CD1c-positive myeloid dendritic cell (primary cell): ENCODE measurements around the gene PTPRR.

ENCODE experiments used
- DNase-seq: peaks from one replicate; pipeline ENCODE4 v3.0.0-alpha.2; 2016; ENCODE audit errors: extremely low spot score

Gene PTPRR, protein sequence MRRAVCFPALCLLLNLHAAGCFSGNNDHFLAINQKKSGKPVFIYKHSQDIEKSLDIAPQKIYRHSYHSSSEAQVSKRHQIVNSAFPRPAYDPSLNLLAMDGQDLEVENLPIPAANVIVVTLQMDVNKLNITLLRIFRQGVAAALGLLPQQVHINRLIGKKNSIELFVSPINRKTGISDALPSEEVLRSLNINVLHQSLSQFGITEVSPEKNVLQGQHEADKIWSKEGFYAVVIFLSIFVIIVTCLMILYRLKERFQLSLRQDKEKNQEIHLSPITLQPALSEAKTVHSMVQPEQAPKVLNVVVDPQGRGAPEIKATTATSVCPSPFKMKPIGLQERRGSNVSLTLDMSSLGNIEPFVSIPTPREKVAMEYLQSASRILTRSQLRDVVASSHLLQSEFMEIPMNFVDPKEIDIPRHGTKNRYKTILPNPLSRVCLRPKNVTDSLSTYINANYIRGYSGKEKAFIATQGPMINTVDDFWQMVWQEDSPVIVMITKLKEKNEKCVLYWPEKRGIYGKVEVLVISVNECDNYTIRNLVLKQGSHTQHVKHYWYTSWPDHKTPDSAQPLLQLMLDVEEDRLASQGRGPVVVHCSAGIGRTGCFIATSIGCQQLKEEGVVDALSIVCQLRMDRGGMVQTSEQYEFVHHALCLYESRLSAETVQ

DNA sequence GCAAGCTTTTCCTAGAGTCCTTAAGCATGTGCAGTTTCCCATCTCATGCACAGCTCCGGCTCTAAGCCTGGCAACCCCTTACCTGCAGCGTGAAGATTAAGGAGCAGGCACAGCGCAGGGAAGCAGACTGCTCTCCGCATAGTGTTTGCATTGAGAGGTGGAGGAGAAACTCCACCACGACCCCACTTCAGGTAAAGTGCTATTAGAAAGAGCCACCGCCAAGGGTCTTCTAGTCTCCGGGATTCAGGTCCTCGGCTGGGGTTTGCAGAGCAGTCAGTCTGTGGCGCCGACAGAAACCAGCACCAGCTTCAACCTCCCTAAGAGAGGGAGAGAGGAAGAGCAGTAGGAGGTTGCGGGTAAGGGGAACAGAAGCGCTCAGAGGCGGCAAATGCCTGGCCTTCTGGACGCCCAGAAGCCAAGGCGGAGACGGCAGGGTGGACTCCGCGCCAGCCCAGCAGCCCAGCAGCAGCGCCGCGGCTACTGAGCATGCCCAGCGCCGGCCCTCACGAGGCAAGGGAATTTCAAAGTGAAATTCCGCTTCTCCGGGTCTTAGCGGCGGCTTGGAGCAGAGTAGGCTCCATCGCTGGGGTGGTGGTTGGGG, at the start of gene PTPRR:
Gene PTPRR (minus strand): TSS at position 488 of the 601 bp plus-strand sequence. CDS start 348 bp downstream, at position 140.
- DNase-seq = no peak

DNA sequence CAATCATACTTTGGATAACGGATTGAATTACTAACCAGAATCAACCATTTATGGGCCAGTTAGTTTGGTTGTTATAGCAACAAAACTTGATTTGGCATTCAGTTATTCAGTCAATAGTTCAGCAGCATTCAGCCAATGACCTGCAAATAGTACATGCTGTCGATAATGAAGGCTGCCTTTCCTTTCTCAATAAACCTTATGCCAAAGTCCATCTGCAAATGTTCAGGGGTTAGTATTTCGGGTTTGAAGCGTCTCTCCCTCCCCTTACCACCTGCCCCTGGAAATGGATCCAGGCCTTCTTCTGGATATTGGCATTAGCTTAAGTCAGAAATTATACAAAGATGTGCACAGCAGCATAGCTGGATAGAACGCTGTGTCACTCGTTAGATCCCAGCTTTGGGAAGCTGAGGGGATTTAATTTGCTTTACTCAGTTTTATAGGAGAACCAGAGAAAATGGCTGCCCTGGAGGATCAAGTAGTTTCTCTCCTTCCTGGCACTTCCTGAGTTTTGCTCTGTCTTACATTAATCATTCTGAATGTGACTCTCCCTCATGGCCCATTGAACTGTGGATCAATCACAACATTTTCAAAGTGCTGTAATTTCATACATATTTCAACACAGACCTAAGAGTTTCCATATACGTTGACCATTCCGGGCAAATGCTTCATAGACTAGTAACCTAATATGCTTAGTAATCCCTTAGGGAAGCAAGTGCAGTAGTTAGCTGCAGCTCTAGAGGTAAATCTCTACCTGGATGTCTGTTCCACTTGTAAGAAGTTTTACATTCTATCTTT, 46.7 kb upstream of the PTPRR start:
- DNase-seq = no peak

DNA sequence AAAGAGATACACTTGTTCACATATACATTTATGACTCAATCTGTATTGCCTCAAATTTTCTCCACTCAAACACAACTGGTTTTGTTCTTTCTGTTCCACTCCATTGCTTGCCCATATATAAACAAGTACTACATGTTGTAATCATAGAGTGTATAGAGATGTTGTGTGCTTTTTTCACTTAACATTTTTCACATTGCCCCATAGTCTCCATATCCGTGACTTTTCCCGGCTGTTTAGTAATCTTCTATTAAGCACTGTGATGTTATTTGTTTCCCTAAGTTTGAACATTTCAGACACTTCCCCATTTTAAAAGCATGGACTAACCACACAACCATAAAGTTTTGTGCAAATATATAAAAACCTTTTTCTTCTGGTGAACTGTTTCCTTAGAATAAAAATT, 45.5 kb upstream of the PTPRR start:
- DNase-seq = no peak

DNA sequence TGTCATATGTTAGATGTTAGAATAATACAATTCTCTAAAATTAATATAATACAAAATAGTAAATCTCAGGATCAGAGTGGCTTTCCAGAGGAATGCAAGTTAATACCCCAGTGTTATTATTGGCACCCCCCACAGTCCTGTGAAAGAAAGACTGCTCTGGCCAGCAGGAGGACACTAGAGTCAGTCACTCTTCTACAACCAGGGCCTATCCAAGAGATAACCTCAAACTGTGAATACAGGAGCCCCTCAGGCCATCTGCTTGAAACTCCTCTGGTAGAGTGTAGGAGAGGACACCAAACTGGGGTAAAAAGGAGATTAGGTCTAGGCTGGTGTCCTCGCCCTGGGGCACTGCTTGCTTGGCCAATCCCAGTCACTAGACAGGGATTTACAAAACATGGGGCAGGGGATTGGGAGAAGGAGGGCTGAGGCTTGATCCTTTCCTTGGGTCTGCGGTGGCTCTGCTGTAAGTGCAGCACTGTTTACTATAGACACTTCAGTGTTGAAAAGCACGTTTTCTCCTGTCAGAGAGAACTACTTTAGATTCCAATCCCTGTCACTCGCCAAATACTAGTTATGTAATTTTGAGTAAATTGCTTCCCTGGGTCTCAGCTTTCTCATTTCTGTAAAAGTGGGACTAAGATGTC, 44.5 kb upstream of the PTPRR start:
- DNase-seq = no peak

DNA sequence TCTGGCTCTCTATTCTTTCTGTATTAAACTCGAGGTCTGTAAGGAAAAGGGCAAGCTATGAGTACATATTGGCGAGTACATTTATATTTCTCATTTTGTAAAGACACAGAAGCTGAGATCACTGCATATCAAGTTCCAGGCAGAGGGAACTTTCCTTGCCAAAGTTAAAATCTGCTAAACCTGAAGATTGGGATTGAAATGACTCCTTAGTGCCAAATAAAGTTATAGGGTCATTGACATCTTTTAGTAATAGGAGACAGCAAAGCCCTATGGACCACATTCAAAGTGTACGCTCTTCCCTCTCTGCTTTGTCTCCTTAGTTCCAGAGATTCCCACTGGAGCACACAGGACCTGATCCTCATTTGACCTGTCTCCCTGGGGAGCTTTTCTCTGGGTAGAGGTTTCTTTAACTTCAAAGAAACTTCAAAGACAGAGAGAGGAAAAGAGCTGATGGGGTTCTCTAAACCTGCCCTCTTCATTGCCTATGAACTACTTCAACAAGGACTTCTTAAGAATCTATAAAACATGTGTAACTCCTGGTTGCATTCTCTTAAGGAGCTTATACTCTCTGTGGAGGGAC, 42.6 kb upstream of the PTPRR start:
- DNase-seq = no peak

- no peak for DNase-seq
Measured at GRCh38 chr12:70962226-70962794, 41.8 kb upstream of the PTPRR start.

DNA sequence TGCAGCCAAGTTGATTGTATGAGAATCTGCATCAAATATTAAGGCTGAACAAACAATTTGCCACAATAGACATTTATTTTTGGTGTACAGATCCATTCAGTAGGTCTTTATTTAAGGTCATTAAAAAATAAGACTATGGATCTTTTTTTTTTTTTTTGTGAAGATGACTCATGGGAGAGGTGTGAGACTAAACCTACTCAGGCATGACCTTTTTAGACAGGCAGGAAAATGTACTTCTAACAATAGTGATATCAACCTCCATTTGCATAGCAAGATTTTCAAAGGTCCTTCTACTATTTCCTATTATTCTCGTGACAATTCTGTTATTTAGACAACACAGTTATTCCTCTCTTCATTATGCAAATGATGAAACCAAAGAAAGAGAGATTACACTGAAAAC, 39.9 kb upstream of the PTPRR start:
- DNase-seq = no peak

- no peak for DNase-seq
Measured at GRCh38 chr12:70955415-70955814, 34.9 kb upstream of the PTPRR start.

- no peak for DNase-seq
Measured at GRCh38 chr12:70950451-70950850, 29.9 kb upstream of the PTPRR start.

DNA sequence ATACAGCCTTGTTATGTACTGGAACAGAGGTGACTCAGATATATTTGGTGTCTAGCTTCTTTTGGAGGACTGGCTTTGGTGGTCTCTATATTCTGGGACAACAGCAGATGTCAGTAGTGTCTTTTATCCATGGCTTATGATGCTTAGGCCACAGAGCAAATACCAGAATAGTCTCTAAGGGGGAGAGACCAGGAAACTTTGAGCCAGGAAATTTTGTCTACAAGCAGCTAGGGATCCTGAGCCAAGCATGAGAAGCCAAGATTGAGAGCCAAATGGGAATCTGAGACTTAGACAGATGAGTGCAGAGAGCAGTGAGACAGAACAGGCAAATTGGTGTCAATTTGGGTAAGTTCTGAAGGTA, 28.4 kb upstream of the PTPRR start:
- DNase-seq = no peak

- DNase-seq = no peak
Measured at GRCh38 chr12:70948236-70948975, 27.9 kb upstream of the PTPRR start.

- no peak for DNase-seq
Measured at GRCh38 chr12:70936203-70936813, 15.8 kb upstream of the PTPRR start.

GRCh38 chr12:70933133-70933532, 12.6 kb upstream of the PTPRR start:
- no peak for DNase-seq

DNA sequence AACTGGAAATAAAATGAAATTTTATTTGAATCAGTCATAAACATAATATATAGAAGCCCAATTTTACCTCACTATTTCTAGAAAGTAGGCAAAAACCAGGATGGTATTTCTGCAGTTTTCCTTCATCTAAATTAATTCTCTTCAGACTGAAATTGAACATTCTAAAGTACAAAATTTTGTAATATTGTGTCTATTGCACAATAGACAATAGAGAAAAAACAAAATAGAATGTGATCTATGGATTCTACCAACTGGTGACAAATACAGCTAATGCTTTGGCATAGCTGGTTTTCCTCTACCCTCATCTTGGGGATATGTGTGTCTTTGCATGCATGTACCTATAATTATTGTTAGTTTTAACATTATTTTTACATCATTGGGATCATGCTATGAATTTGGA, 8.5 kb upstream of the PTPRR start:
- no peak for DNase-seq

DNA sequence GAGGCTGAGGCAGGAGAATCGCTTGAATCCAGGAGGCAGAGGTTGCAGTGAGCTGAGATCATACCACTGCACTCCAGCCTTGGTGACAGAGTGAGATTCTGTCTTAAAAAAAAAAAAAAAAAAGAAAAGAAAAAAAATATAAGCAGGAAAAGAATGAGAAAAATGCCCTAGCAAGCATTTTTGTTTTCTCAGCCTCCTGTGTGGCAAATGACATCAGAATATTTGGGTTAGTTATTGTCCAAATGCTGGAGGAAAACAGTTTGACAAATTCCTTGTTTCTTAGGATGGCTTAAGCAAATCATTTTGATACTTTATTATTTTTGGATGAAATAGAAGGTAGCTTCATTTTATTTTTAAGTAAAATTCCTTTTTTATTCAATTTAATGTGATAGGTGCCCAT, 7.5 kb upstream of the PTPRR start:
- no peak for DNase-seq

- no peak for DNase-seq
Measured at GRCh38 chr12:70927356-70927755, 6.8 kb upstream of the PTPRR start.

GRCh38 chr12:70925539-70925938, 5.0 kb upstream of the PTPRR start:
- no peak for DNase-seq

- DNase-seq = no peak
Measured at GRCh38 chr12:70920891-70921290, 353 bp upstream of the PTPRR start.

- DNase-seq = no peak
Measured at GRCh38 chr12:70919597-70920035, 922 bp downstream of the PTPRR start.

GRCh38 chr12:70919176-70919575, 1.4 kb downstream of the PTPRR start:
- no peak for DNase-seq
